OCI-LY7 (cell line): ENCODE results near the gene TP73. TPM values are rescaled to one million over a fixed set of nuclear protein-coding genes. Genes with fewer than 3 reads are reported as not detected.

Experiments used
- BruUV-seq: library from RNA; stranded (reverse); fragments of 400-500 nt; replicated peaks from 2 replicates; lab custom pipeline; 2021; lab: Mats Ljungman, UMichigan
- CTCF ChIA-PET: fragments of 300-600 bp; sonication (Branson Sonifier 250); formaldehyde crosslinking; loops from one replicate; lab custom pipeline; 2022; ENCODE audit warnings: antibody characterized with exemption; ENCODE audit not compliant: unreplicated experiment; lab: Charles Lee
- POLR2A ChIA-PET: fragments of 300-600 bp; sonication (Branson Sonifier 250); formaldehyde crosslinking; loops from one replicate; lab custom pipeline; 2022; ENCODE audit warnings: antibody characterized with exemption; lab: Charles Lee
- DNase-seq: peaks from one replicate; pipeline ENCODE4 v3.0.0-alpha.2; 2015; ENCODE audit warnings: low spot score
- H2AFZ ChIP-seq: fragments of 200-600 bp; sonication (generic), shearing (Covaris generic); 2 replicates; pipeline ENCODE4 v1.6.1; 2014; ENCODE audit warnings: mild to moderate bottlenecking, antibody characterized with exemption, low read length, moderate library complexity
- H3K27ac ChIP-seq: fragments of 200-600 bp; sonication (generic); 2 replicates; pipeline ENCODE4 v1.5.1; 2014; ENCODE audit warnings: mixed run types, low read depth, mild to moderate bottlenecking, moderate library complexity, low read length, inconsistent platforms; ENCODE audit not compliant: poor library complexity, severe bottlenecking
- H3K36me3 ChIP-seq: fragments of 200-600 bp; sonication (generic); 2 replicates; pipeline ENCODE4 v1.6.1; 2014; ENCODE audit warnings: mild to moderate bottlenecking, antibody characterized with exemption, low read length, moderate library complexity, mixed read lengths; ENCODE audit not compliant: insufficient read depth
- H3K4me1 ChIP-seq: fragments of 200-600 bp; sonication (generic); 2 replicates; pipeline ENCODE4 v1.5.1; 2014; ENCODE audit warnings: mild to moderate bottlenecking, low read length; ENCODE audit not compliant: insufficient read depth, poor library complexity, severe bottlenecking
- H3K4me2 ChIP-seq: fragments of 200-600 bp; sonication (generic); 2 replicates; pipeline ENCODE4 v1.6.1; 2014; ENCODE audit warnings: mild to moderate bottlenecking, low read length
- H3K4me3 ChIP-seq: fragments of 200-600 bp; sonication (generic); 2 replicates; pipeline ENCODE4 v1.5.1; 2014; ENCODE audit warnings: mild to moderate bottlenecking, low read depth, low read length; ENCODE audit not compliant: poor library complexity, severe bottlenecking
- H3K79me2 ChIP-seq: fragments of 200-600 bp; sonication (generic); 2 replicates; pipeline ENCODE4 v1.6.1; 2016; ENCODE audit warnings: low read depth, mild to moderate bottlenecking, low read length, moderate library complexity, mixed read lengths; ENCODE audit not compliant: insufficient read depth
- H3K9me2 ChIP-seq: fragments of 200-600 bp; sonication (generic); 2 replicates; pipeline ENCODE4 v1.6.1; 2016; ENCODE audit warnings: mild to moderate bottlenecking, low read length, mixed read lengths; ENCODE audit not compliant: insufficient read depth
- H3K9me3 ChIP-seq: fragments of 200-600 bp; sonication (generic); 2 replicates; pipeline ENCODE4 v1.6.1; 2014; ENCODE audit warnings: mild to moderate bottlenecking, mixed run types, low read length, mixed read lengths
- H4K20me1 ChIP-seq: fragments of 200-600 bp; sonication (generic); 2 replicates; pipeline ENCODE4 v1.6.1; 2014; ENCODE audit warnings: mild to moderate bottlenecking, antibody characterized with exemption, low read length, moderate library complexity, mixed read lengths; ENCODE audit not compliant: insufficient read depth
- EZH2phosphoT487 ChIP-seq: fragments of 200-600 bp; sonication (generic); IDR thresholded peaks from 2 replicates; pipeline ENCODE4 v1.6.1; 2018; ENCODE audit warnings: low read depth, borderline replicate concordance, mild to moderate bottlenecking, mixed run types, antibody characterized with exemption, low read length, moderate library complexity, mixed read lengths
- intact Hi-C: fragments of 100-400 bp; cut with micrococcal nuclease; formaldehyde crosslinking; loops from one replicate; pipeline ENCODE4 v1.10.0; 2022; ENCODE audit not compliant: unreplicated experiment
- total RNA-seq, 2 experiments: library from RNA; depleted of rRNA in 1 of 2; stranded (reverse); fragments of >200 nt in 1 of 2; shearing (Covaris generic) in 1 of 2; gene quantifications; 2 replicates each; pipeline ENCODE4 v1.2.3, GENCODE V29; 2014 to 2022
- TF ChIP-seq, protein P1 (sequence below): fragments of 200-600 bp; sonication (generic); conservative IDR thresholded peaks from 2 replicates; pipeline ENCODE4 v1.5.1; 2014; ENCODE audit warnings: mild to moderate bottlenecking, antibody characterized with exemption, low read length, moderate library complexity, mixed read lengths

The TP73 gene
- total RNA-seq, 2 experiments from 2014 or later: 0.48 TPM; not detected in 1

- no peak overlapping the region for H3K27ac ChIP-seq
- no peaks in the 10 kb centered on the region for H3K9me2 ChIP-seq
- ChIA-PET CTCF (no interaction called here), POLR2A (no interaction called here)
- H3K4me3 ChIP-seq: no peak overlapping the region
- H3K36me3 ChIP-seq: no peaks in the 10 kb centered on the region
- no peak overlapping the region for H2AFZ ChIP-seq
- DNase-seq: no peak
- H3K9me3 ChIP-seq: no peaks in the 10 kb centered on the region
- TF ChIP-seq EZH2phosphoT487: no peak
- TF ChIP-seq, protein P1, sequence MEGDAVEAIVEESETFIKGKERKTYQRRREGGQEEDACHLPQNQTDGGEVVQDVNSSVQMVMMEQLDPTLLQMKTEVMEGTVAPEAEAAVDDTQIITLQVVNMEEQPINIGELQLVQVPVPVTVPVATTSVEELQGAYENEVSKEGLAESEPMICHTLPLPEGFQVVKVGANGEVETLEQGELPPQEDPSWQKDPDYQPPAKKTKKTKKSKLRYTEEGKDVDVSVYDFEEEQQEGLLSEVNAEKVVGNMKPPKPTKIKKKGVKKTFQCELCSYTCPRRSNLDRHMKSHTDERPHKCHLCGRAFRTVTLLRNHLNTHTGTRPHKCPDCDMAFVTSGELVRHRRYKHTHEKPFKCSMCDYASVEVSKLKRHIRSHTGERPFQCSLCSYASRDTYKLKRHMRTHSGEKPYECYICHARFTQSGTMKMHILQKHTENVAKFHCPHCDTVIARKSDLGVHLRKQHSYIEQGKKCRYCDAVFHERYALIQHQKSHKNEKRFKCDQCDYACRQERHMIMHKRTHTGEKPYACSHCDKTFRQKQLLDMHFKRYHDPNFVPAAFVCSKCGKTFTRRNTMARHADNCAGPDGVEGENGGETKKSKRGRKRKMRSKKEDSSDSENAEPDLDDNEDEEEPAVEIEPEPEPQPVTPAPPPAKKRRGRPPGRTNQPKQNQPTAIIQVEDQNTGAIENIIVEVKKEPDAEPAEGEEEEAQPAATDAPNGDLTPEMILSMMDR: no peak
- H4K20me1 ChIP-seq: no peaks in the 10 kb centered on the region
- intact Hi-C loops: no loop called here
- H3K4me1 ChIP-seq: peaks cover 20% of the 10 kb centered on the region
- no TSS peak for BruUV-seq
- no peak overlapping the region for H3K4me2 ChIP-seq
- H3K79me2 ChIP-seq: no peaks in the 10 kb centered on the region
These were observed 4.8 kb downstream of the TP73 start for GRCh38 chr1:3657096-3657475.

DNA sequence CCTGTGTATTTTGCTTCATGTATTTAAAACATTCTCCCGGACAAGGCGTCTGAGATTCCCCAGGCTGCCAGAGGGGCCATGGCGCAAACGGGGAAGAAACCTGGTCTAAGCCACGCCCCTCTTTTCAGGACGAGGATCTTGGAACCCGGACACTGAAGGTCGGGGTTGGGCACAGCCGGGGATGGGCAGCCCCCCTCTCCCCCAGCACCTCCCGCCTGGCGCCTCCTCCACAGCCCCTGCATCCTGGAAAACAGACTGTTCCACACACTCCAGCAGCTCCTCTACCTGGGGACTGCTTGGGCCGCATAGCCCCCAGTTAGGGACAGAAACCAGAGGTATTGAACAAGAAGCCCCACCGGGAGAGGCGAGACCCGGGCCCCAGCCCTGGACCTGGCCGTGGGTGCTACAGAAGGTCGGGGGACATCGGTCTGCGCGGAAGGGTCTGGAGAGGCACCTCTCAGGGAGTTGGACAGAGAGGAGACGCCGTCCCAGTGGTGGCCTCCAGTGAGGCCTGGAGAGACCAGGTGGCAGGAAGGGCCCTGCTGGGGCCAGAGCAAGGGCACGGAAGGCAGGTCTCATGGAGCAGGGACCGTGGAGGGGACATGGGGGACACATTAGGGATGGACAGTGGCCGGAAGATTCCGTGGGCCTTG is 5.4 kb downstream of the TP73 start:
- H3K9me2 ChIP-seq: no peaks in the 10 kb centered on the region
- peaks cover 20% of the 10 kb centered on the region for H3K4me1 ChIP-seq
- no peaks in the 10 kb centered on the region for H3K9me3 ChIP-seq
- DNase-seq: no peak
- no peaks in the 10 kb centered on the region for H3K79me2 ChIP-seq
- CTCF ChIA-PET: no interaction called here
- no peak overlapping the region for H3K4me3 ChIP-seq
- POLR2A ChIA-PET: interaction anchor here (1.5 kb wide), 1 partner anchor 10 kb away, joined by 5 read pairs; no protein-coding TSS in a partner anchor
- no peaks in the 10 kb centered on the region for H4K20me1 ChIP-seq
- intact Hi-C loops: no loop called here
- no peak overlapping the region for H3K27ac ChIP-seq
- no TSS peak for BruUV-seq
- H3K4me2 ChIP-seq: no peak overlapping the region
- H3K36me3 ChIP-seq: no peaks in the 10 kb centered on the region
- H2AFZ ChIP-seq: no peak overlapping the region
- TF ChIP-seq, protein P1: no peak
- no peak for TF ChIP-seq EZH2phosphoT487

GRCh38 chr1:3658231-3658615 is 5.9 kb downstream of the TP73 start:
- Histone ChIP-seq H2AFZ (no peak overlapping the region), H3K27ac (no peak overlapping the region), H3K9me2 (no peaks in the 10 kb centered on the region), H3K4me3 (no peak overlapping the region), H3K9me3 (no peaks in the 10 kb centered on the region), H3K4me1 (peaks cover 20% of the 10 kb centered on the region), H3K36me3 (no peaks in the 10 kb centered on the region), H3K79me2 (no peaks in the 10 kb centered on the region), H4K20me1 (no peaks in the 10 kb centered on the region), H3K4me2 (no peak overlapping the region)
- ChIA-PET POLR2A (interaction anchor here (1.5 kb wide), 1 partner anchor 9 kb away, joined by 5 read pairs; no protein-coding TSS in a partner anchor), CTCF (no interaction called here)
- intact Hi-C loops: no loop called here
- no peak for TF ChIP-seq EZH2phosphoT487
- TF ChIP-seq, protein P1: no peak
- DNase-seq: no peak
- BruUV-seq: no TSS peak
